ENCODE results near the gene ARL8B.

Gene ARL8B

DNA sequence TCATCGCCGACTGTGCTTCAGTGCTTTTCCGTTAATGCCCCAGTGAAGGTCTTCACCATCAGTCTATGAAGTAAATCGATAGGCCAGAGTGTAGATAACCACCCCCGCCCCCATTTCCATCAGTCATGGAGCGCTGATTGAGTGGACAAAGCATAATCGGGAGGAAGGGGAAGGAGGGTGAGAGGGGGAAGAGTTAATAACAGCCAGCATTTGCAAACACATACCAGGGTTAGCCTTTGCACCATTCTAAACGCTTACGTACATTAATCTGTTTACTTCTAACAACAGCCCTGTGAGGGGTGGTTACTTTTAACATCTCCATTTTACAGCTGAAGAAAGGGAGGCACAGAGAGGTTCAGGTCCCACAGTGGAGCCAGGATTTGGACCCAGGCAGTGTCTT lies 92.3 kb downstream of the ARL8B start:
- no peak for DNase-seq

DNA sequence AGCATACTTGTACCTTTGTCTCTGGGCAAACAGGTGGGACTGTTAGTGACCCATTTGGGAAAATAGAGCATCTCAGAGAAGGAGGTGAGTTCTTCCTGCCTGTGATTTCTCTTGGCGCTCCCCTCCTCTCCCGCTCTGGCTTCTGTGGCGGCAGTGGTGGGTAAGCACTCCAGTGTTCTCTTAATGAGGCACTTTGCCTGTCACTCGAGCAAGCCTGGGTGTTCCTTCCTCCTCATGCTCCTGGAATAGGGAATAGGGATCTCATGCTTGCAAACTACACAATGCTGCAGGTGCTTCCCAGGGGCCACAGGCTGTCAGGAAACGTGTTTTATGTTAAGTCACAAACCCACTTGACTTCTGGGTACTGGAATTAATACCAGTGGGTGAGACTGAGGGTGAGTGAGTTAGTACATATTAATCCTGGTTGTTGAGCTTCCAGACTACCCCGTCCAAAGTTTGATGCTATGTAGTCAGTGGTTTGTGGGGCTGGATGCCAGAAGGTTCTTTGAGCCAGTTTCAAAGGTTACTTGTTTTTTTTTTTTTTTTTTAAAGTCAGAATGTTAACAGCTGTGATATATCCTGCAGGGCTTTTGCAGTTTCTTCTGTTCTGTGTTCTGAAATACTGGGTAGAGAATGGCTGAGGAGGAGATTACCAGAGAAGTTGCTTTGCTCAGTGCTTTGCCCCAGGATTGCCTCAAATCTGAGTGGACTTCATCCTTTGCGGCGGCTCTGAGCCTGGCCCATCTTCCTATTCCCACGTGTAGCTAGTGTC lies 95.9 kb downstream of the ARL8B start:
- DNase-seq: no peak

- no peak for DNase-seq
These were observed 96.7 kb downstream of the ARL8B start for GRCh38 chr3:5218815-5219214.

GRCh38 chr3:5219216-5219615 lies 97.1 kb downstream of the ARL8B start:
- no peak for DNase-seq

DNA sequence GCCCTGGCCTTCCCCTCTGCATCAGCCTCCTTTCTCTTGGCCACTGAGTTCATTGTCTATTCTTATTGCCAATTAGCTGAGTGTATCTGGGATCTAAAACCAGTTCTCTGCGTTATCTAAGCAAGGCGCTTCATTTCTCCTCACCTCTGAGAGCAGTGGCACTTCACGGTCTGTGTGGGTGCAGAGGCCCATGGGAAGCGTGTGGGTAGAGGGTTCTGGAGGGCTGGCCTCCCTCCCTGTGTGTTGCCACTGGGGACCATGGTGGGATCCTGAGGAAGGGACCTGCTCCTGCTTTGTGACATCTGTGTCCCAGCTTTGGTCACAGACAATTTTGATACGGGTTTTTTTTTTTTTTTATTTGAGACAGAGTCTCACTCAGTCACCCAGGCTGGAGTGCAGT lies 98.1 kb downstream of the ARL8B start:
- no peak for DNase-seq

DNA sequence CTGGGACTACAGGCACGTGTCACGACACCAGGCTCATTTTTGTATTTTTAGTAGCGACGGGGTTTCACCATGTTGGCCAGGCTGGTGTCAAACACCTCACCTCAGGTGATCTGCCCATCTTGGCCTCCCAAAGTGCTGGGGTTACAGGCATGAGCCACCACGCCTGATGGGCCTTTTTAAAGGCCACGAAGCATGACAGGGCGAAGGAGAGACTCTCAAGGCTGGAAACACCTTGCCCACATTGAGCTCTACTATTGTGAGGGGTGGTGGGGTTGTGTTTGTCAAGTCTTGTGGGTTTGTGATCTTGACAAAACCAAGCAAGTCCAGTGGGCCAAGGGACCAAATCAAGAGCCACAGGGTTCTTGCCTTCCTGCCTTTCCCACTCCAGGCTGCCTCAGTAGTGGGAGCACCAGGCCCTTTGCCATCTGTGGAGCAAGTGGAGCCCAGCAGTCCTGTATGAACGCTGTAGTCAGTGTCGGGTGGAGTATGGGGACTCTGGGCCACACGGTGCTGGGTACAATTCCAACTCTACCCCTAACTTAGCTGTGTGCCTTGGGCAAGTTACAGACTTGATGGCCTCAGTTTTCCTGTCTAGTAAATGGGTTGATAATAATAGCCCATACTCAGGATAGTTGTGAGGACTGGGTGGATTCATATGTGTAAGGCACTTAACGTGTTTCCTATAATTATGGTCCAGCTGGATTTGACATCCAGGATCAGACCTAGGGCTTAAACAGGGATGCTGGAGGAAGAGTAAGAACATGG lies 98.8 kb downstream of the ARL8B start:
- no peak for DNase-seq

- no peak for DNase-seq
These were observed 99.6 kb downstream of the ARL8B start for GRCh38 chr3:5221701-5222100.

- no peak for DNase-seq
These were observed 100.4 kb downstream of the ARL8B start for GRCh38 chr3:5222283-5223005.

DNA sequence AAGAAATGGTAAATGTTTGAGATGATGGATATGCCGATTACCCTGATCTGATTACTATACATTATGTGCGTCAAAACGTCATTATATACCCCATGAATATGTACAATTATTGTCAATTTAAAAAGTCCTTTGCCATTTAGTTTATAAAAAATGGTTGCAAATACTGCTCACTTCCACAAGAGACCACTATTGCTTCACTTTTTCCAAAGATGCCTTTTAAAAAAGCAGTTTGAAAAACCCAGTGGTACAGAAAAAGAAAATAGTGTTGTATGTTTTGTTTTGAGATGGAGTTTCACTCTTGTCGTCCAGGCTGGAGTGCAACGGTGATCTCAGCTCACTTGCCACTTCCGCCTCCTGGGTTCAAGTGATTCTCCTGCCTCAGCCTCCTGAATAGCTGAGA lies 104.7 kb downstream of the ARL8B start:
- DNase-seq: no peak

- DNase-seq: no peak
These were observed 105.7 kb downstream of the ARL8B start for GRCh38 chr3:5227812-5228211.

GRCh38 chr3:5229414-5229813 lies 107.3 kb downstream of the ARL8B start:
- DNase-seq: no peak

Data from CD4-positive, alpha-beta T cell treated with Interleukin-4 for 1 hour (primary cell).